GM19035 (cell line): Measurements from ENCODE around the gene ITPKB.
A peak's percentile ranks its signal among the peaks of the same experiment; 100 is the strongest.
"Not testable (repeated sequence)": the region's sequence is repeated elsewhere in the genome, so short reads cannot be mapped to it uniquely, and the experiment has no call there.

Experiments
- ATAC-seq: cut with Tn5 transposase; IDR thresholded peaks from one replicate; pipeline ENCODE4 v1.9.1; 2021; ENCODE audit not compliant: unreplicated experiment

ITPKB gene

DNA sequence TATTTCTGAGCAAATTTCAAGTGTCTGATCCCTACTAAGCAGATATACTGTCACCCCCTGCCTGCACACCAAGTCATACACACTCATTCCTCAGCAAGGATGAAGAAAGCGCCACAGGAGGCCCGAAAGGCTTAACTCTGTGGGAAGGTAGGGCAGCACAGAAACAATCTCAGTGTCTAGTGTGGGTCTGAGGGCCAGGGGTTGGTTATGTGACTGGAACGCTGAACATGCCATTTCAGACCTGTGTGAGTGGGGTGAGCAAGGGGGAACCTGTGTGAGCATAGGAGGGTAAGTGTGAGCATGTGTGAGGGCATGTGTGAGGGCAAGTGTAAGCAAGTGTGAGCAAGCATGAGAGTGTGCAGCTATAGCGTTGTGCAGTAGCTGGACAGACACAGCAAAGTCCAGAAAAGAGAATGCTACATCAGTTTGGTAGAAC is 6.2 kb downstream of the ITPKB start:
- no peak for ATAC-seq

DNA sequence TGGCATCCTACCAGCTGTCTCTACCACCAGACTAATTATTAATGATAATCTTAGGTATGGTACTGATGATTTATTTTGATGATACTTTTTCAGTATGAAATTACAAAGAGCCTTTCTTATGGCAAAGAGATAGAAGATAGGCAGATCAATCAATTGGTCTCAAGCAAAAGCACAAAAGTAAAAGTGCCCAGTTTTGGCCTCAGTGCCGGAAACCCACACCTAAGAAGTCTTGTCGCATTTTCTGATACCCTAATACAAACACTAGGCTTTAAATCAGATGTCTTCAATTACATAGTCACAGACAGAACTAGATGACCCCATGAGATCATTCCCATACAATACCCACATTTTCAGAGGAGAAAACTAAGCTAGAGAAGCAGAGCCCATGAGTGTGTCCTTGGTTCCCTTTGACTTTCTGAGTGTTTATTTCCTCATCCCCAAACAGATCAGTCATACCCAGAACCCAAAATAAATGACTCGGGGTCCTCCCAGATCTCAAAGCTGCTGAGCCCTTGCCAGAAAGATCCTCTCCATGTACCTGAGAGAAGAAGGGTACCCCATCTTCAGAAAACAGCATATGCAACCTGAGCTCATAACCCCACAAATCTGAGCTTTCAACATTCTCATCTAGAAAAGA is 7.7 kb downstream of the ITPKB start:
- no peak for ATAC-seq

DNA sequence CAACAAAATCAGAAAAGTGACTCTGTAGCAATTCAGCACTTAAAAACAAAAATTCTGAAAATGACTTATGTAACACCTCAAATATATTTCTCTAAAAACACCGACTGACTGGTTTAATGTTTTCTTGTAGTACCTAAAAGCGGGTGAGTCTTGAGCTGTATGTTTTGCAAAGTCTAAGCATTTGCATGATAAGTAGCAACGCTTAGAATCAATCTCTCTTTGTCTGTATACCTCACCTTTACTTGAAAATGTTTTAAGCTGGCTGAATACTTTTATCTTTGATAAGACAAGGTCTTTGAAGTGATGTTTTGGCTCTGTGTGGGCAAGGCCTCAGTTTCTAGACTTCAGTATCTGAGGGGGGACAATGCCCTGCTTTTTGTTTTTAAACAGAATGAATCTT is 8.2 kb downstream of the ITPKB start:
- ATAC-seq = no peak

DNA sequence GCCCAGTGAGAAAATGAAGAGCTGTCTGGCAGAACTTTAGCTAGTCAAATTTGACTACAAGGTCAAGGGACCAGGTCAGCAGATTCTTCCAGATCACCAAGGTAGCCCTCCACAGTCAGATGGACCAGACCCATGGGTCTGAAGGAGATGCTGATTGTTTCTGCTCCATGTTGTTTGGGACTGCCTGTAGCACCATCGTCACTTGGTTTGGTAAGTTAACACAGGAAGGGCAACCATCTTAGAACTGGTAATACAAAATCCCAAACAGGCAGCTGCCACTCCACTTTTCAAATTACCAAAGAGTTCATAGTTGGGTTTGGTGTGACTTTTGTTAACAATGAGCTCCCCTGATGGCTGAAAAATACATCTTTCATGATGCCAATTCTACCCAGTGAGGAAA is 9.0 kb downstream of the ITPKB start:
- ATAC-seq = no peak

DNA sequence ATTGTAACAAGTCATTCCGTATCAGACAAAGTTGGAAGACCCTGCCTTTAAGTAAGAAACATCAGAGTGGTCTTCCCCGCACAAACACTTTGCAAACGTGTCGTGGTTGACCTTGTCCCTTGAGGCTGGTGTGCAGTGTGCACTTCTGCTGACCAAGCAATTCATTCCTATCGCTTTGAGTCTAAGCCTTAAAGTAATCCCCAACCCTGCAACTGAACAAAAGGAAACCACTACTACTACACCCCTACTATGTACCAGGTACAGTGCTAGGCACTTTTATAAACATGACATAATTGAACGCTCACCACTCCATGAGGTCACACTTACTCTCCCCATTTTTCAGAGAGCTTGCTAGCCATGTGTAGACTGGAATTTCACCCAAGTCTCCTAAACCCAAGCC is 10.6 kb downstream of the ITPKB start:
- no peak for ATAC-seq

DNA sequence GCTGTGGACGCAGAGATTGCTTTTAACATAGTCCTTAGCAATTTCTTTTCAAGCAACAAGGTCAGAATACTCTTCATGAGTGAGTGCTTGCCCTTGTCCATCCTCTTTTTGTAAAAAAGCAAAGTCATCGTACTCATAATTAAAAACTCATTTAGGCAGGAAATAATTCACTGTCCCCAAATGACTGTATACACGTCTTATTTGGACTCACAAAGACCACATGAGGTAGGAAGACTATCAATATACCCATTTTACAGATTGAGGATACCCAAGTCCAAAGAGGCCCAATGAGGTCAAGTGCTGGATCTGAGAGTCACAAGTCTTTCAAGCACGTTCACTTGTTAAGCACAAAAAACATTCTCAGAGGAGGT is 13.2 kb downstream of the ITPKB start:
- no peak for ATAC-seq

DNA sequence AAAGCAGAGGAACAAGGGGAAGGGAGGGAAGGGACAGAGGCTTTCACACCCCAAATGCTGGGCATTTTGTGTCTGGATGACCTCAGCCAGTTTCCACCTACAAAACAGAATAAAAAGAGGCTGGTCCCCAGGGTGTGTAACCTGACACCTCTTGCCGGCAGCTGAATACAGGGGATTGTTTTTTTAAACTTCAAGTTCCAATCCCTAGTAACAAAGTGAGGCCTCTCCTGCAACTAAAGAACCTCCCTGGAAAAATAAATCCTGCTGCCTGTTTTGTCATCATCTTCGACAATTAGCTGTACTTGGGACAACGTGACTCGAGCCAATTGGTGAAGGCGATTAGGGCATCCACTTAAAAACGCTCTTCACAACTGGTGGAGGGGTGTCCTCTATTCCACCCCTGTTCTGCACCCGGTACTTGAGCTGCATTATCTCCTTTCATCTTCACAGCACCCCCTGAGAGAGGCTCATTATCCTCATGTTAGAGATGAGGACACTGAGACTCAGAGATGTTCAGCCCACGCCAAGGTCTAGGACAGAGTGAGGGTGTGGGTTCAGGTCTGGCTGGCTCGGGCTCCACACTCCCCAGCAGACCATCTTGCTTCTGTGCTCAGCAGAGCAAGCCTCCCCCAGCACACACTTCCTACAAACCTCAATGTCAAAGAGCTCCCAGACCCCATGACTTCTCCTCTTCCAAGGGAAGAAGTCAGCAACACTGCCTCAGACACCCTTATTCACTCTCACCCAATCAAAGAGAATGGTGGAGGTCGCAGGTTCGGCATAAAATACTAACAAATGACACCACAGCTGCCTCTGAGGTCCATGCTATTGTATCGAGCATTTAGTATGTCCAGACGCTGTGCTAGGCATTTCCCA is 15.2 kb downstream of the ITPKB start:
- ATAC-seq = no peak

DNA sequence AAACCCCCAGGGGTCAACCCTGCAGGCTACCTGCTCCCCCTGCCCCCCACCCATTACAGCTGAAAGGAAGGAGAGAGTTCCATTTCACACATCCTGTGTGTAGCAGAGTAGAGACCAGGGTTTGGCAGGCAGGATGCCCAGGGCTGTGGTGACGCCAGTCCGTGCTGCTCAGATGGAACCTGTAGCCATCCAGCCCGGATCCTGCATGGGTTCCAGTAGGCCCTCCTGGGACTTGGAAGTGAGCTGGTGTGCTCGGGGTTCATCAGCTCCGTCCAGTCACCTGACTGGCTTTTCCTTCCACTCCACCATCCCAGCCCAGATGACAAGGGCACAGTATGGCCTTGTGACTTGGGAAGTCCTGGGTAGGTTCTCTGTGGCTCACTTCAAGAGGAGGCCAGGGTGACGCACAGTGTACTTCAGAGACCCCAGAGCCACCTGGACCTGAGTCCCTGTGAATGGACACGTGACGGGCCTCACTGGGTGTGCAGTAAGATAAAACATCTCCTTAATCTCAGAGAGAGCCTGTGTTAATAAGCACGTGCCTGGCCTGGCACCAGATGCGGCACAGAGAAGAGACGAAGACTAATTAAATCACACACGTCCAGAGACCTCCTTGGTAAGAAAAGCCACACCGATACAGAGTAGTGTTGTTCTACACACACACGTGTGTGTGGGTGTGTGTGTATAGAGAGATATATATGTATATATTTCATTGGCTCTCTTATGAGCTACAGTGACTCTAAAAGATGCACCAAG is 16.0 kb downstream of the ITPKB start:
- no peak for ATAC-seq

DNA sequence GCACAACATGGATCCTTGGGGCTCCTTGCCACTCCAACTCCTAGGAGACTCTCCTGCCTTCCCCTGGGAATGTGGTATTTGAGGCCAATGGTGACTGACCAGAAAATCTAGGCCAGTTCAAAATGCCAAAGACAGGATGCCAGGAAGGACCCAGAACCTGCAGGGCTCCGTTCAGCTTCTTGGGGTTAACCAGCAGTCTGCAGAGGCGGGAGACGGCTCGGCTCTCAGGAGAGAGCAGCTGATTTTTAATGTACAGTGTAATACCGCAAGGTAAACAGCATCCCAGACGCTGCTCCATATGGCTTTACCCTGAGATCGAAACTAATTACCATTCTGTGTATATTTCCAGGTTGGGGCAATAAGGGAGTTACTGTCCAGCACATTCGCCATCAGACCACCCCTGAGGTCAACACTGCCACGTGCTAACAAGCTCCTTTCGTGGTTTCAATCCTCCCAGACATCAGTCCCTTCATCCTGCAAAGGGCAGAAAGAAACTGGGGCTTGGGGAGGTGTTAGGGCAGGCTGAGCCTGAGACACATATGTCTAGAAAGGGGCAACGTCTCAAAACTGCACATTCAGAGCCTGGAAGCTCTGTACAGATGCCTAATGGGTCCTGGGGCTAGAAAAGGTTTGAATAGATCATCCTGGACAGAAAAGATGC is 16.7 kb downstream of the ITPKB start:
- ATAC-seq = no peak

DNA sequence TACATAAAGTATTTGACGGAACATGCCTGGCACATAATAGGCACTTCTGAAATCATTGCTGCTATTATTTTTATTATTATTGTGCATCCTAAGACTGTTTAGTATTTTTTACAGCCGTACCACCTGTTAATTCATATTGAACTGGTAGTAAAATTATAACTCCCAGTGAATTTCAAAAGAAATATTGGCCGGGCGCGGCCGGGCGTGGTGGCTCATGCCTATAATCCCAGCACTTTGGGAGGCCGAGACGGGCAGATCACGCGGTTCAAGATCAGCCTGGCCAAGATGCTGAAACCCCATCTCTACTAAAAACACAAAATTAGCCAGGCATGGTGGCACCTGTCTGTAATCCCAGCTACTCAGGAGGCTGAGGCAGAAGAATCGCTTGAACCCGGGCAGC is 18.5 kb downstream of the ITPKB start:
- not testable (repeated sequence) for ATAC-seq

DNA sequence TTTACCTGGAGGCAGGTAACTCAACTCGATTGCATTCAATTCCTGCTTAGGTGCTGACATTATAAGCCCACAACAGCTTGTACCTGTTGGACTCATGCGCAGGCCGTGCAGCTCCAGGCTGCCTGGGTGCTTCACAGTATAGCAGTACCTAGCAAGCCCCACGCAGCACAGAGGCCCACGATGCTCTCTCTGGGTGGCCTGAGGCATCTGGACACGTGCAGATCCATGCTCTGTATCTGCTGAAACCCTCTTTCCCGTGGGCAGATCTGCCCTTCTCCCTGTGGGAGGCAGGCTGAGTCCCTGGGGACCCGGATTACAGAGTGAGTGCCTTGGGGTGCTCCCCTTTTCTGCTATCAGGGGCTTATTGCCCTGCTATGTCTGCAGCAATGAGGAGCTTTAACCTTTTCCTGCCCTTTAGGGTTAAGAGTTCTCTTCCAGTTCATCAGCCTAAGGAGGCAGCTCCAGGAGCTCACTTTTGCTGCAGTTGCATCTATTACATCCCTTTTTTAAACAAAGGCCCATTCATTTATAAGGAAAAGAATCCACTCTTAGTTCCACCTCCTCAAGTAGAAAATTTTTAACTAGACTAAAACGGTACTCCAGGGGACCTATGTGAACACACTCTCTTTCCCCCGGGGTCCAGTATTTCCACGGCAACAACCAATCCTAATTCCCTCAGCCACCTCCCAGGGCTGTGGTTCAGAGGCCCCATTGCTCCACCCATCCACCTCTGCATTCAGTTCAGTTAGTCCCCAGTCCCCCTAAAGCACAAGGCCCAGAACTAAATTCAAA is 19.3 kb downstream of the ITPKB start:
- ATAC-seq = no peak

DNA sequence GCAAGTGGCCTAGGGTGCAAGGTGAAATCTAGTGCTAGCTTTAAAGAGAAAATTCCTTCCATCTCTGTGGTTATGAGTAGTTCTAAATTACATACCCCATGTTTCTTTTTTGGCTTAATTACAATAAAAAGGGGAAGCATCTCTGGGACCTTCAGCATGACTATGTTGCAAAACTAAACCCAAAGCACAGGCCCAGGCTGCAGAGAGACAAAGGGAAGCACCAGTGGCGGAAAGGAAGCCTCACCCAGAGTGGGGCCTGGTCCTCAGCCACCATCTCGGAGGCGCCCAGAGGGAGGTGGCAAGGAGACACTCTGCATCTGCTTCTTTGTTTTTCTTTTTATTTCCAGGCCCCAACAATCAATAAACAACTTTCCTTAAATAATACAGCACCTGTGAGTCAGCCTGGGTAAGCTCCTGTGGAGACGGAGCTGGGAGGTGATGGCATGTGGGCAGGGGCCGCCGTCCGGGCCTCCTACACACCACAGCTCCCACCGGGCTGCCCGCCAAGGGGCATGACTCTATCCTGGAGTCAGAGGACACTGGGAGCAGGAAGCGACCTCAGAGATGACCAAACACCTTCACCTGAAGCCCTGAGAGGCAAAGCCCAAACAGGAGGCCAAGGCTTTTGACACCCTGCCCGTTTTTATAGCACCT is 21.7 kb downstream of the ITPKB start:
- no peak for ATAC-seq

DNA sequence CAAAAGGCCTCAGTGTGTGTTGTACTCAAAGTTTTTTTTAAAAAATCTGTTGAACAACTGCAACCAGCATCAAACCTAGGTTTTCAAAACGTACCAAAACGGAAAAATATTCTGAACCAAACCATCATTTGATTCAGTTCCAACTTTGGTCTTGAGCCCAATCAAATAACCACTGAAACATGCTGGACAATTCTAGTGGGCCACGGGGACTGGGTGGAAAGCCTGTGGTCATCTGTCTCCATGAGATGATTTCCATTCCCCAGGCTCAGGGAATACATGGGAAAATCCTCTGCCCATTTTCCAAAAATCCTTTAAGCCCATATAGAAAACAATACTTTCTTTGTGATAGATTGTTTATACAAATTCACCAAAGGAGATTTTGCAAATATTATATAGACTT is 22.5 kb downstream of the ITPKB start:
- no peak for ATAC-seq

DNA sequence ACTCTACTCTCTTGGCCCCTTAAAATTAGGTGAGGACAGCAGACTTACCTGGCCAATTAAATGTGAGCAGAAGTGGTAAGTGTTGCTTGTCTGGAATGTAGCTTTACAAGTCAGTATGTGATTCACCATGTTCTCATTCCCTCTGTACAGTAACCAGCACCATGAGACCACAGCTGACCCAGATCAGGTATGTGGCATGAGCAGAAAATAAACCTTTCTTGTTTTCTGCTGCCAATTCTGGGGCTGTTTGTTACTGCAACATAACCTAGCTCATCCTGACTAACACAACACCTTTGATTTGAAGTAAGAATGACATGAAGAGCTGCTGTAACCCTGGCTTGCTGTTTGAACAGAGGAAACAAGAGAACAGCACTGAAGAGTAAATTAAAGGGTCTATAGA is 24.9 kb downstream of the ITPKB start:
- ATAC-seq = no peak

DNA sequence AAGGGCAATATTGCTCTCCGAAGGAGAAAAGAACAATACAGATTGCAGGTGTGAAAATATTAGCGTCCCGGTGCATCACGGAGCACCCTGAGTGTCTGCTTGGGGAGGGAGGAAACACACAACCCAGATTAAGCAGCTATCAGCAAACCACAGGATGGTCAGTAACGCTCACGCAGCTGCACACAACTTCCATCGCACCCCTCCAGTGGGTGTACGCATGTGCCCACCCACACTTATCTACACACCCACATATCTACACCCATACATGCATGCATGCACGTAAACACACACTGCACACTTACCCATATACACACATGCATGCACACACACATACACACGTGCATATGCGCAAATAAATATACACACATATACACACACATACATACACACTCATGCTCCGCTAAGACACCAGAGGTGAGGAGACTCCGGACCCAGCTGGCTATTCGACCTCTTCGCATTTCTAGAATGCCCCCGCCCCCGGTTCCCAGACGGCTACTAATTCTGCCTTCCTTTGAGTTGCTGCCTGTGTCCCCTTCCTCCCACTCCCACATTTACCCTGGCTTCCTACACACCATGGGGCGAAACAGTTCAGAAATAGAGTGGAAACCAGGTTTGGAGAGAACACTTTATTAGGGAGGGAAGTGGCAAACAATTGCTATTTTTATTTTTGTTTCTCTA is 26.2 kb downstream of the ITPKB start:
- no peak for ATAC-seq

DNA sequence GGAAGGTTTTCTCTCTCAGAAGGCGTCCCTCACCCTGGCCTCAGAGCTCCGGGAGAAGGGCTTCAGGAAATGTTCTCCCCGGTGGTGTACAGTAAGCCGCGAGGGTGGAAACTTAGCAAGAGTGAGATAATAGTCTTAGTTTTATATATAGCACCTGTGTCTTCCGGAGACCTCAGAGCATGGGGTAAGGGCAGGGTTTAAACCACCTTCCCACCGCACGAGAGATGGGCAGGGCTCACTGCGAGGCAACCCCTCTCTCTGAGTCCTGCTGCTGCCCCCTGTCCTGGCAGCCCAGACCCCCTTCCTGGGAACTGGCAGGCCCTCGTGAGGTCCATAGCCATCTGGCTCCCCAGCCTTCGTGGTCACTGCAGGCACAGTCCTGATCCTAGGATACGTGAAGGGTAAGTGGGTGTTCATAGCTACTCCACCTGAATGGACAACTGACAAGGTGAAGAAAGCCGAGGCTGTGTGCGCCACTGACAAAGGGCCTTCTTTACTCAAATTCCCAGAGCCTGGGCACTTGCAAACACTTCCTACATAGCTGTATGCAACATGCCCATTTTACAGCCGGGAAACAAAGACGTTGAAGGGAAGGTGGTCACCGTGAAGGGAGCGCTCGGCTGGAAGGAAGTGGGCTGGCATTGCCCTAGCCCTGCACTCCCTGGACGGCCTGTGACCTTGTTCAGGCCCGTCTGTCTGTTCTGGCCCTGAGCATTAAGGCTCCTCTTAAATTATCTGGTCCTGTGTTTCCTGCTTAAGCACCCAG is 26.9 kb downstream of the ITPKB start:
- ATAC-seq = peak; percentile 84

DNA sequence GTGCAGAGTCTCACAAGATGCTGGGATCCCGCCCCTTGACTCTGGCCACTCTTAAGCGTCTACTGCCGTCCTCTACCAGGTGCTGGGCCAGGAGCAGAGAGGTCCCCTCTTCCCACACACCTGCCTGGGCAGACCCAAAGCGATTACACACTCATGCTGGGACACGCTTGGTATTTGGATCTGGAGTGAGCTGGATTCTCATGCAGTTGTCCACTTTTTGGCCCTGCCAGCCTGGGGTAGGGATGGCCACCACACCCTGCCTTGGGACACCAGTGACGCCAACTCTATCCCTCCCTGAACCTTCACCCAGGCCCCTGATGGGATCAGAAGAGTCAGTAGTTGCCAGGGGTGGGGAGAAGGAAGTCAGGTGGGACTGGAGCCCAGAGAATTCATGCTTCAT is 28.6 kb downstream of the ITPKB start:
- no peak for ATAC-seq

DNA sequence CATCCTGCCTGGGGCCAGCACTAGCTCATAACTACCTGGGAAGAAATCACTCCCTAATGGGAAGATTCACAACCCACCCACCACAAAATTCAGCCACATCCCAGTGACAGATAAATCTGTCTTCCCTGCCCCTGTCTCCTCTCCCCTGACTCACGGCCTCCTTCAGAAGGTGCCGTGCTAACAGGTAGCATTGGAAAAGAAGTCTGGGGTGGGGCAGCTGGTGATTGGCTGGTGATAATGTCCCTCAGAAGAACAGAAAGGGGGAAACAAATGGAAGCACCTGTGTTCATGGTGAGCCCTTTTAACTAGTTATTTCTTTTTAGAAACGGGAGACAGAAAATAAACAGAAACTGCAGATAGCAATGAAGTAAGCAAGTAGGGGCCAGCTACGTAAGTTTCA is 29.1 kb downstream of the ITPKB start:
- no peak for ATAC-seq

DNA sequence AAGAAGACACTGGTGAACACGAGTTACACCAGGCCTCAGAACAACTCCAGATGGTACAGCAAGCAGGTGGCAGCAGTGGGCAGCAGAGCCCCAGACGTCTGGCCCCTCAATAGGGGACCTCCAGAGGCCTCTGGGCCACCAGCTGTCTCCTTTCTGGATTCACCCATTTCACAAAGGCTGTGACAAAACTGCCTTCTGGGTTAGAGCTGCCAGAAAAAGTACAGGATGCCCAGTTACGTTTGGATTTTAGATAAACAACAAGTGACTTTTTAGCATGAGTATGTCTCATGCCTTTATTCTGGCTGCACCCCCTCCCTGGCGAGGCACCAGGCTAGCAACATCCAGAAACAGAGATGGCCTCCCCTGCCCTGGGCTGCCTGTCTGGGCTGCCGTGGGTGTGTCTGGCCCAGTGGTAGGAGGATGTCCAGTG is 30.1 kb downstream of the ITPKB start:
- no peak for ATAC-seq
